ENCODE results near the gene SAYSD1.
A peak's percentile ranks its signal among the peaks of the same experiment; 100 is the strongest.

Gene SAYSD1

GRCh38 chr6:39114704-39115599 lies at the start of gene SAYSD1:
TSS of gene SAYSD1 (minus strand) at chr6:39115186. CDS start at chr6:39115089, 97 bp downstream.
- H3K27ac ChIP-seq (ENCODE audit: low read length), result peak within 1 kb of the TSS; percentile 91
- no peaks in the 10 kb centered on the region for H3K79me2 ChIP-seq (ENCODE audit: low read length)
- peak within 1 kb of the TSS; percentile 91 for H2AFZ ChIP-seq (ENCODE audit: low read length)
- no peaks in the 10 kb centered on the region for H3K27me3 ChIP-seq (replicated peaks; ENCODE audit: insufficient read depth, low read length)
- peak within 1 kb of the TSS; percentile 96 for H3K4me2 ChIP-seq (ENCODE audit: low read depth, low read length)
- peak; percentile 98 for DNase-seq
- H4K20me1 ChIP-seq (ENCODE audit: insufficient read depth, low read length), result no peaks in the 10 kb centered on the region
- peaks cover 4% of the 10 kb centered on the region; the same call in 1 of the 2 replicates for H3K4me1 ChIP-seq (ENCODE audit: low read length)
- peak within 1 kb of the TSS; percentile 81 for H3K4me3 ChIP-seq (ENCODE audit: low read length)
- peak within 1 kb of the TSS; percentile 84 for H3K9ac ChIP-seq (ENCODE audit: low read length)
- H3F3A ChIP-seq (ENCODE audit: insufficient read depth, low read length), result peaks cover 2% of the 10 kb centered on the region; the same call in 1 of the 2 replicates
- no peaks in the 10 kb centered on the region for H3K36me3 ChIP-seq (replicated peaks; ENCODE audit: insufficient read depth, low read length)
- no peaks in the 10 kb centered on the region for H3K9me3 ChIP-seq (replicated peaks; ENCODE audit: insufficient read depth, low read length)
- H3K9me2 ChIP-seq (replicated peaks; ENCODE audit: insufficient read depth, low read length), result no peaks in the 10 kb centered on the region
- no peak for TF ChIP-seq EZH2phosphoT487 (IDR thresholded peaks at IDR 0.05; ENCODE audit: low read length)

- DNase-seq, result no peak
- Histone ChIP-seq H3K9ac (ENCODE audit: low read length) (no peak overlapping the region), H3K4me3 (ENCODE audit: low read length) (no peak overlapping the region), H4K20me1 (ENCODE audit: insufficient read depth, low read length) (no peaks in the 10 kb centered on the region), H3K27ac (ENCODE audit: low read length) (no peak overlapping the region), H2AFZ (ENCODE audit: low read length) (no peak overlapping the region), H3K27me3 (replicated peaks; ENCODE audit: insufficient read depth, low read length) (no peaks in the 10 kb centered on the region), H3K4me1 (ENCODE audit: low read length) (no peaks in the 10 kb centered on the region), H3K9me3 (replicated peaks; ENCODE audit: insufficient read depth, low read length) (no peaks in the 10 kb centered on the region), H3K36me3 (replicated peaks; ENCODE audit: insufficient read depth, low read length) (no peaks in the 10 kb centered on the region), H3K4me2 (ENCODE audit: low read depth, low read length) (no peak overlapping the region), H3K79me2 (ENCODE audit: low read length) (no peaks in the 10 kb centered on the region), H3K9me2 (replicated peaks; ENCODE audit: insufficient read depth, low read length) (no peaks in the 10 kb centered on the region), H3F3A (ENCODE audit: insufficient read depth, low read length) (no peaks in the 10 kb centered on the region)
- TF ChIP-seq EZH2phosphoT487 (IDR thresholded peaks at IDR 0.05; ENCODE audit: low read length), result no peak
- no peak for TF ChIP-seq CTCF (IDR thresholded peaks at IDR 0.05; ENCODE audit: low read length)
- no peak for TF ChIP-seq EZH2 (optimal IDR thresholded peaks at IDR 0.05; ENCODE audit: low read depth, low read length)
Measured at GRCh38 chr6:39157511-39157910, 42.5 kb upstream of the SAYSD1 start.

- no peak overlapping the region for H2AFZ ChIP-seq (ENCODE audit: low read length)
- no peak for DNase-seq
- no peak for TF ChIP-seq CTCF (IDR thresholded peaks at IDR 0.05; ENCODE audit: low read length)
- TF ChIP-seq EZH2phosphoT487 (IDR thresholded peaks at IDR 0.05; ENCODE audit: low read length), result no peak
- TF ChIP-seq EZH2 (optimal IDR thresholded peaks at IDR 0.05; ENCODE audit: low read depth, low read length), result no peak
- no peaks in the 10 kb centered on the region for H3K36me3 ChIP-seq (replicated peaks; ENCODE audit: insufficient read depth, low read length)
- no peaks in the 10 kb centered on the region for H3F3A ChIP-seq (ENCODE audit: insufficient read depth, low read length)
- no peaks in the 10 kb centered on the region for H3K9me2 ChIP-seq (replicated peaks; ENCODE audit: insufficient read depth, low read length)
- no peaks in the 10 kb centered on the region for H3K79me2 ChIP-seq (ENCODE audit: low read length)
- H3K4me2 ChIP-seq (ENCODE audit: low read depth, low read length), result no peak overlapping the region
- H3K27ac ChIP-seq (ENCODE audit: low read length), result no peak overlapping the region
- H3K9ac ChIP-seq (ENCODE audit: low read length), result no peak overlapping the region
- no peaks in the 10 kb centered on the region for H3K27me3 ChIP-seq (replicated peaks; ENCODE audit: insufficient read depth, low read length)
- H3K4me1 ChIP-seq (ENCODE audit: low read length), result no peaks in the 10 kb centered on the region
- no peaks in the 10 kb centered on the region for H4K20me1 ChIP-seq (ENCODE audit: insufficient read depth, low read length)
- no peak overlapping the region for H3K4me3 ChIP-seq (ENCODE audit: low read length)
- no peaks in the 10 kb centered on the region for H3K9me3 ChIP-seq (replicated peaks; ENCODE audit: insufficient read depth, low read length)
Measured at GRCh38 chr6:39156801-39157200, 41.8 kb upstream of the SAYSD1 start.

- H3K9me2 ChIP-seq (replicated peaks; ENCODE audit: insufficient read depth, low read length), result no peaks in the 10 kb centered on the region
- H4K20me1 ChIP-seq (ENCODE audit: insufficient read depth, low read length), result no peaks in the 10 kb centered on the region
- no peak overlapping the region for H2AFZ ChIP-seq (ENCODE audit: low read length)
- no peaks in the 10 kb centered on the region for H3K9me3 ChIP-seq (replicated peaks; ENCODE audit: insufficient read depth, low read length)
- no peaks in the 10 kb centered on the region for H3K36me3 ChIP-seq (replicated peaks; ENCODE audit: insufficient read depth, low read length)
- H3K79me2 ChIP-seq (ENCODE audit: low read length), result no peaks in the 10 kb centered on the region
- no peaks in the 10 kb centered on the region for H3K27me3 ChIP-seq (replicated peaks; ENCODE audit: insufficient read depth, low read length)
- H3K4me3 ChIP-seq (ENCODE audit: low read length), result no peak overlapping the region
- H3K4me2 ChIP-seq (ENCODE audit: low read depth, low read length), result no peak overlapping the region
- TF ChIP-seq CTCF (IDR thresholded peaks at IDR 0.05; ENCODE audit: low read length) (no peak), EZH2 (optimal IDR thresholded peaks at IDR 0.05; ENCODE audit: low read depth, low read length) (no peak), EZH2phosphoT487 (IDR thresholded peaks at IDR 0.05; ENCODE audit: low read length) (no peak)
- H3K27ac ChIP-seq (ENCODE audit: low read length), result no peak overlapping the region
- H3F3A ChIP-seq (ENCODE audit: insufficient read depth, low read length), result no peaks in the 10 kb centered on the region
- DNase-seq, result no peak
- H3K4me1 ChIP-seq (ENCODE audit: low read length), result no peaks in the 10 kb centered on the region
- H3K9ac ChIP-seq (ENCODE audit: low read length), result no peak overlapping the region
Measured at GRCh38 chr6:39154705-39155104, 39.7 kb upstream of the SAYSD1 start.
